ENCODE results near the gene SIRT5.

The SIRT5 gene

GRCh38 chr6:13574571-13575376 is at the start of gene SIRT5:
SIRT5 (plus strand) TSS chr6:13574601; CDS start chr6:13584111, 9,510 bp downstream.
- DNase-seq (ENCODE audit: low spot score): peak; percentile 93

- DNase-seq (ENCODE audit: low spot score): no peak
Measured at GRCh38 chr6:13524801-13525508, 49.4 kb upstream of the SIRT5 start.

- no peak for DNase-seq (ENCODE audit: low spot score)
Measured at GRCh38 chr6:13526357-13526726, 48.1 kb upstream of the SIRT5 start.

- DNase-seq (ENCODE audit: low spot score): peak; percentile 65
Measured at GRCh38 chr6:13526727-13527670, 47.4 kb upstream of the SIRT5 start.

- DNase-seq (ENCODE audit: low spot score): no peak
Measured at GRCh38 chr6:13527671-13528056, 46.7 kb upstream of the SIRT5 start.

- DNase-seq (ENCODE audit: low spot score): no peak
Measured at GRCh38 chr6:13528232-13528631, 46.2 kb upstream of the SIRT5 start.

- no peak for DNase-seq (ENCODE audit: low spot score)
Measured at GRCh38 chr6:13528777-13529343, 45.5 kb upstream of the SIRT5 start.

GRCh38 chr6:13531956-13532355 is 42.4 kb upstream of the SIRT5 start:
- no peak for DNase-seq (ENCODE audit: low spot score)

GRCh38 chr6:13534536-13534935 is 39.9 kb upstream of the SIRT5 start:
- no peak for DNase-seq (ENCODE audit: low spot score)

- no peak for DNase-seq (ENCODE audit: low spot score)
Measured at GRCh38 chr6:13535306-13535705, 39.1 kb upstream of the SIRT5 start.

GRCh38 chr6:13536796-13537526 is 37.4 kb upstream of the SIRT5 start:
- DNase-seq (ENCODE audit: low spot score): no peak

- no peak for DNase-seq (ENCODE audit: low spot score)
Measured at GRCh38 chr6:13537527-13537897, 36.9 kb upstream of the SIRT5 start.

GRCh38 chr6:13538084-13538483 is 36.3 kb upstream of the SIRT5 start:
- DNase-seq (ENCODE audit: low spot score): peak; percentile 51

- DNase-seq (ENCODE audit: low spot score): no peak
Measured at GRCh38 chr6:13538600-13538999, 35.8 kb upstream of the SIRT5 start.

- DNase-seq (ENCODE audit: low spot score): no peak
Measured at GRCh38 chr6:13539572-13539971, 34.8 kb upstream of the SIRT5 start.

- no peak for DNase-seq (ENCODE audit: low spot score)
Measured at GRCh38 chr6:13541496-13541895, 32.9 kb upstream of the SIRT5 start.

GRCh38 chr6:13544454-13545186 is 29.8 kb upstream of the SIRT5 start:
- DNase-seq (ENCODE audit: low spot score): no peak

GRCh38 chr6:13545885-13546284 is 28.5 kb upstream of the SIRT5 start:
- DNase-seq (ENCODE audit: low spot score): no peak

- DNase-seq (ENCODE audit: low spot score): peak; percentile 6
Measured at GRCh38 chr6:13548500-13549210, 25.7 kb upstream of the SIRT5 start.

GRCh38 chr6:13550656-13551055 is 23.7 kb upstream of the SIRT5 start:
- no peak for DNase-seq (ENCODE audit: low spot score)
